Neural cell (in vitro differentiated cells): ENCODE data around the gene STK38.

Experiments used
- EP300 ChIP-seq: fragments of 450-650 bp; conservative IDR thresholded peaks from 2 replicates; pipeline ENCODE4 v1.6.1; 2014; ENCODE audit warnings: antibody characterized with exemption, mild to moderate bottlenecking, moderate library complexity; ENCODE audit not compliant: poor library complexity, severe bottlenecking
- POLR2AphosphoS5 ChIP-seq: IDR thresholded peaks from 2 replicates; pipeline ENCODE4 v1.6.1; 2012

- no peak for TF ChIP-seq EP300
- no peak for TF ChIP-seq POLR2AphosphoS5
Observed at GRCh38 chr6:36479256-36479655, 68.0 kb downstream of the STK38 start.
